ENCODE measurements around the gene SETBP1. TPM values are rescaled to one million over a fixed set of nuclear protein-coding genes. Genes with fewer than 3 reads are reported as not detected.

The SETBP1 gene
- total RNA-seq, 1 experiment from 2014 or later: 0.05 TPM

- Histone ChIP-seq H3K9me2 (ENCODE audit: insufficient read depth) (no peaks in the 10 kb centered on the region), H3K9ac (ENCODE audit: low read length) (no peak overlapping the region), H3K4me3 (replicated peaks in 1 of 2; ENCODE audit: low read depth in 1 of 2, low read length in 2 of 2) (no peak overlapping the region), H3K27me3 (ENCODE audit: insufficient read depth, low read length) (no peaks in the 10 kb centered on the region), H2AFZ (ENCODE audit: low read depth, low read length, poor library complexity, severe bottlenecking) (no peak overlapping the region), H3K4me2 (ENCODE audit: low read length) (no peak overlapping the region), H3K36me3 (ENCODE audit: control insufficient read depth in 1 of 2, insufficient read depth in 2 of 2, low read length in 2 of 2) (no peaks in the 10 kb centered on the region), H4K20me1 (ENCODE audit: insufficient read depth) (no peaks in the 10 kb centered on the region), H3K27ac (ENCODE audit: low read depth, low read length) (no peak overlapping the region), H3K9me3 (ENCODE audit: control insufficient read depth in 1 of 2, insufficient read depth in 1 of 2, low read depth in 1 of 2, low read length in 2 of 2) (peaks cover 4 to 28% of the 10 kb centered on the region in 2 experiments; a peak in 2 of 4 replicates), H3K4me1 (ENCODE audit: control insufficient read depth in 1 of 2, insufficient read depth in 2 of 2, low read length in 2 of 2) (no peaks in the 10 kb centered on the region), H3K79me2 (ENCODE audit: insufficient read depth, low read length) (no peaks in the 10 kb centered on the region)
- TF ChIP-seq ATF3 (IDR thresholded peaks at IDR 0.05) (no peak), CBX3 (IDR thresholded peaks at IDR 0.05; ENCODE audit: low read depth) (no peak), SIN3A (IDR thresholded peaks at IDR 0.05; ENCODE audit: low read depth) (no peak), JUND (IDR thresholded peaks at IDR 0.05) (no peak), SRF (IDR thresholded peaks at IDR 0.05; ENCODE audit: low read depth) (no peak)
- TF ChIP-seq, protein P1, sequence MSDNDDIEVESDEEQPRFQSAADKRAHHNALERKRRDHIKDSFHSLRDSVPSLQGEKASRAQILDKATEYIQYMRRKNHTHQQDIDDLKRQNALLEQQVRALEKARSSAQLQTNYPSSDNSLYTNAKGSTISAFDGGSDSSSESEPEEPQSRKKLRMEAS (IDR thresholded peaks at IDR 0.05): no peak
- CTCF ChIA-PET: no interaction called here
- ATAC-seq: no peak
- POLR2A ChIA-PET: no interaction called here
- intact Hi-C loops (cut with micrococcal nuclease): no loop called here
- RAD21 ChIA-PET (ENCODE audit: low non-redundant PET in 1 of 2, low total read pairs in 2 of 2, uncharacterized antibody in 2 of 2, unreplicated experiment in 2 of 2): no interaction called here
- no TSS peak for BruUV-seq (replicated peaks)
- DNase-seq (ENCODE audit: low read depth, low spot score): no peak
Observed at GRCh38 chr18:45069546-45069945, 388.9 kb downstream of the SETBP1 start.

DNA sequence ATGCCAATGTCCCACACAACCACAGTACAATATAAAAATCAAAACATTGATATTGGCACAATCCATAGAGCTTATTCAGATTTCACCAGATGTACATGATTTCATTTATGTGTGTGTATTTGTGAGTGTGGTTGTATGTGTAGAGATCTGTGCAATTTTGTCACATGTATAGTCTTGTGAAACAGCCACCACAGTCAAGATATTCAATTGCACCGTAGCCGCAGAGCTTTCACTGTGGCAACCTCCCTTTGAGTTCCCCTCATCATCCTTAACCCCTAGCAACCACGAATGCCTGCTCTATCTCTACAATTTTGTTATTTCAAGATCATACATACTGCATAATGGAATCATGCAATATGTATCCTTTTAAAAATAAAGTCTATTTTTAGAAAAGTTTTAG is 391.3 kb downstream of the SETBP1 start:
- no TSS peak for BruUV-seq (replicated peaks)
- Histone ChIP-seq H3K27me3 (ENCODE audit: insufficient read depth, low read length) (no peaks in the 10 kb centered on the region), H3K9me3 (ENCODE audit: control insufficient read depth in 1 of 2, insufficient read depth in 1 of 2, low read depth in 1 of 2, low read length in 2 of 2) (peaks cover 4 to 33% of the 10 kb centered on the region in 2 experiments; a peak in 2 of 4 replicates), H4K20me1 (ENCODE audit: insufficient read depth) (no peaks in the 10 kb centered on the region), H2AFZ (ENCODE audit: low read depth, low read length, poor library complexity, severe bottlenecking) (no peak overlapping the region), H3K36me3 (ENCODE audit: control insufficient read depth in 1 of 2, insufficient read depth in 2 of 2, low read length in 2 of 2) (no peaks in the 10 kb centered on the region), H3K9me2 (ENCODE audit: insufficient read depth) (no peaks in the 10 kb centered on the region), H3K4me3 (replicated peaks in 1 of 2; ENCODE audit: low read depth in 1 of 2, low read length in 2 of 2) (no peak overlapping the region), H3K27ac (ENCODE audit: low read depth, low read length) (no peak overlapping the region), H3K4me1 (ENCODE audit: control insufficient read depth in 1 of 2, insufficient read depth in 2 of 2, low read length in 2 of 2) (no peaks in the 10 kb centered on the region), H3K79me2 (ENCODE audit: insufficient read depth, low read length) (no peaks in the 10 kb centered on the region), H3K4me2 (ENCODE audit: low read length) (no peak overlapping the region), H3K9ac (ENCODE audit: low read length) (no peak overlapping the region)
- intact Hi-C loops (cut with micrococcal nuclease): no loop called here
- ChIA-PET POLR2A (no interaction called here), CTCF (no interaction called here), RAD21 (ENCODE audit: low non-redundant PET in 1 of 2, low total read pairs in 2 of 2, uncharacterized antibody in 2 of 2, unreplicated experiment in 2 of 2) (no interaction called here)
- DNase-seq (ENCODE audit: low read depth, low spot score) (no peak), ATAC-seq (no peak)
- TF ChIP-seq, protein P2, sequence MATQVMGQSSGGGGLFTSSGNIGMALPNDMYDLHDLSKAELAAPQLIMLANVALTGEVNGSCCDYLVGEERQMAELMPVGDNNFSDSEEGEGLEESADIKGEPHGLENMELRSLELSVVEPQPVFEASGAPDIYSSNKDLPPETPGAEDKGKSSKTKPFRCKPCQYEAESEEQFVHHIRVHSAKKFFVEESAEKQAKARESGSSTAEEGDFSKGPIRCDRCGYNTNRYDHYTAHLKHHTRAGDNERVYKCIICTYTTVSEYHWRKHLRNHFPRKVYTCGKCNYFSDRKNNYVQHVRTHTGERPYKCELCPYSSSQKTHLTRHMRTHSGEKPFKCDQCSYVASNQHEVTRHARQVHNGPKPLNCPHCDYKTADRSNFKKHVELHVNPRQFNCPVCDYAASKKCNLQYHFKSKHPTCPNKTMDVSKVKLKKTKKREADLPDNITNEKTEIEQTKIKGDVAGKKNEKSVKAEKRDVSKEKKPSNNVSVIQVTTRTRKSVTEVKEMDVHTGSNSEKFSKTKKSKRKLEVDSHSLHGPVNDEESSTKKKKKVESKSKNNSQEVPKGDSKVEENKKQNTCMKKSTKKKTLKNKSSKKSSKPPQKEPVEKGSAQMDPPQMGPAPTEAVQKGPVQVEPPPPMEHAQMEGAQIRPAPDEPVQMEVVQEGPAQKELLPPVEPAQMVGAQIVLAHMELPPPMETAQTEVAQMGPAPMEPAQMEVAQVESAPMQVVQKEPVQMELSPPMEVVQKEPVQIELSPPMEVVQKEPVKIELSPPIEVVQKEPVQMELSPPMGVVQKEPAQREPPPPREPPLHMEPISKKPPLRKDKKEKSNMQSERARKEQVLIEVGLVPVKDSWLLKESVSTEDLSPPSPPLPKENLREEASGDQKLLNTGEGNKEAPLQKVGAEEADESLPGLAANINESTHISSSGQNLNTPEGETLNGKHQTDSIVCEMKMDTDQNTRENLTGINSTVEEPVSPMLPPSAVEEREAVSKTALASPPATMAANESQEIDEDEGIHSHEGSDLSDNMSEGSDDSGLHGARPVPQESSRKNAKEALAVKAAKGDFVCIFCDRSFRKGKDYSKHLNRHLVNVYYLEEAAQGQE (IDR thresholded peaks at IDR 0.05; ENCODE audit: low read depth): no peak
- TF ChIP-seq FOSL1 (IDR thresholded peaks at IDR 0.05; ENCODE audit: low read depth): no peak
- TF ChIP-seq, protein P1 (IDR thresholded peaks at IDR 0.05): no peak
- TF ChIP-seq ELF1 (IDR thresholded peaks at IDR 0.05; ENCODE audit: borderline replicate concordance, low read depth): no peak
- no peak for TF ChIP-seq ATF3 (IDR thresholded peaks at IDR 0.05)
